ENCODE results near the gene NT5C.
A peak's percentile ranks its signal among the peaks of the same experiment; 100 is the strongest.
"Not testable (repeated sequence)": the region's sequence is repeated elsewhere in the genome, so short reads cannot be mapped to it uniquely, and the experiment has no call there.

NT5C gene

DNA sequence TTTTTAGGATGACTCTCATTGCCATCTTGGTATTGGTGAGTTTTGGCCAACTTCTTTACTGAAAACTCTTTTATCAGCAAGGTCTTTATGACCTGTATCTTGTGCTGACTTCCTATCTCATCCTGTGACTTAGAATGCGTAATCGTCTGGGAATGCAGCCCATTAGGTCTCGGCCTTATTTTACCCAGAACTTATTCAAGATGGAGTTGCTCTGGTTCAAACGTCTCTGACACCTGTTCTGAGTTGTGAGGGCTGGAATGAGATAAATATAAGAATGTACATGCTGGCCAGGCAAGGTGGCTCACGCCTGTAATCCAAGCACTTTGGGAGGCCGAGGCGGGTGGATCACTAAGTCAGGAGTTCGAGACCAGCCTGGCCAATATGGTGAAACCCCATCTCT is 26.9 kb upstream of the NT5C start:
- not testable (repeated sequence) for H4K8ac ChIP-seq (ENCODE audit: low read depth, low read length); H3K27me3 ChIP-seq (ENCODE audit: insufficient read depth, low read length, poor library complexity); H4K5ac ChIP-seq (ENCODE audit: low read length); H2BK120ac ChIP-seq (ENCODE audit: low read depth, low read length); H3K79me1 ChIP-seq (ENCODE audit: low read length); H2BK15ac ChIP-seq (replicated peaks; ENCODE audit: low read depth); H3K9ac ChIP-seq (ENCODE audit: low read length); H2AK5ac ChIP-seq (ENCODE audit: low read length); H3K4me2 ChIP-seq (ENCODE audit: low read length); H3K23ac ChIP-seq (ENCODE audit: low read length); H3K56ac ChIP-seq (ENCODE audit: low read length); H3K27ac ChIP-seq (ENCODE audit: low read depth, low read length); H3K4ac ChIP-seq (ENCODE audit: low read depth, low read length); H3K18ac ChIP-seq (ENCODE audit: low read length); H3K36me3 ChIP-seq (ENCODE audit: control insufficient read depth, insufficient read depth, low read length); H3K4me3 ChIP-seq (ENCODE audit: low read length); H3K79me2 ChIP-seq (ENCODE audit: control insufficient read depth, insufficient read depth, low read length); H2BK5ac ChIP-seq (ENCODE audit: low read length); H3K4me1 ChIP-seq (ENCODE audit: control insufficient read depth, low read depth, low read length)
- WGBS (ENCODE audit: extremely low coverage, insufficient coverage, low lambda C conversion rate): no CpG with 5 or more reads among the region's 8 CpGs
- DNase-seq: peak; percentile 56

DNA sequence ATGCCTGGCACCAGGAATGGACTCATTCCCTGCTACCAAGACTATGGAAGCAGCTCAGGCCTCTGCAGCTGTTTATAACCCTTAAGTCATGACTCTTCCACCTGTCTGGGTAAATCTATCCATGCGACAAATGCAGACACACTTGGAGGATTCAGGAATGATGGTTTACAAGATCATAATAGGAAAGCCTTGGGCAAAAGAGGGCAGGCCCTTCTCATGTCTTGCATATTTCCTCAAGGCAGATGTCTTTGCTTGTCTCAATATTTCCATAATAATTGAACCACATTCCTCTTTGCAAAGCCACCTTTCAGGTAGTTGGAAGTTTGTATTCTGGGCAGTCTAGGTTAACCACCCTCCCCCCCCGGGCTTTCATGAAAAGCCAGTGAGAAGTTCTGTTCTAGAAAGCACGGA is 23.7 kb upstream of the NT5C start:
- Histone ChIP-seq H4K8ac (ENCODE audit: low read depth, low read length) (peak overlapping the region; percentile 65), H3K27ac (ENCODE audit: low read depth, low read length) (peak overlapping the region; percentile 46), H2BK5ac (ENCODE audit: low read length) (no peak overlapping the region), H2AK5ac (ENCODE audit: low read length) (no peak overlapping the region), H3K36me3 (ENCODE audit: control insufficient read depth, insufficient read depth, low read length) (no peaks in the 10 kb centered on the region), H3K79me2 (ENCODE audit: control insufficient read depth, insufficient read depth, low read length) (peaks cover 39% of the 10 kb centered on the region), H3K27me3 (ENCODE audit: insufficient read depth, low read length, poor library complexity) (no peaks in the 10 kb centered on the region), H2BK15ac (replicated peaks; ENCODE audit: low read depth) (no peak overlapping the region), H3K23ac (ENCODE audit: low read length) (no peak overlapping the region), H3K4ac (ENCODE audit: low read depth, low read length) (no peak overlapping the region), H4K5ac (ENCODE audit: low read length) (no peak overlapping the region), H2BK120ac (ENCODE audit: low read depth, low read length) (peak overlapping the region; percentile 62), H3K4me2 (ENCODE audit: low read length) (no peak overlapping the region), H3K4me3 (ENCODE audit: low read length) (no peak overlapping the region), H3K56ac (ENCODE audit: low read length) (peak overlapping the region; percentile 1), H3K4me1 (ENCODE audit: control insufficient read depth, low read depth, low read length) (peaks cover 2% of the 10 kb centered on the region), H3K79me1 (ENCODE audit: low read length) (no peaks in the 10 kb centered on the region), H3K9ac (ENCODE audit: low read length) (peak overlapping the region; percentile 39), H3K18ac (ENCODE audit: low read length) (no peak overlapping the region)
- DNase-seq: peak; percentile 28
- no CpG with 5 or more reads among the region's 3 CpGs for WGBS (ENCODE audit: extremely low coverage, insufficient coverage, low lambda C conversion rate)

- Histone ChIP-seq H3K4ac (ENCODE audit: low read depth, low read length) (peak within 1 kb of the TSS; percentile 88), H3K18ac (ENCODE audit: low read length) (peak within 1 kb of the TSS; percentile 11), H2BK5ac (ENCODE audit: low read length) (no peak within 1 kb of the TSS), H3K56ac (ENCODE audit: low read length) (peak within 1 kb of the TSS; percentile 100), H3K23ac (ENCODE audit: low read length) (peak within 1 kb of the TSS; percentile 83), H2AK5ac (ENCODE audit: low read length) (peak within 1 kb of the TSS; percentile 93), H3K79me1 (ENCODE audit: low read length) (no peaks in the 10 kb centered on the region), H3K4me3 (ENCODE audit: low read length) (peak within 1 kb of the TSS; percentile 97), H2BK120ac (ENCODE audit: low read depth, low read length) (peak within 1 kb of the TSS; percentile 62), H3K4me2 (ENCODE audit: low read length) (peak within 1 kb of the TSS; percentile 40), H4K8ac (ENCODE audit: low read depth, low read length) (peak within 1 kb of the TSS; percentile 65), H3K27ac (ENCODE audit: low read depth, low read length) (peak within 1 kb of the TSS; percentile 46), H3K4me1 (ENCODE audit: control insufficient read depth, low read depth, low read length) (peaks cover 2% of the 10 kb centered on the region), H3K36me3 (ENCODE audit: control insufficient read depth, insufficient read depth, low read length) (no peaks in the 10 kb centered on the region), H4K5ac (ENCODE audit: low read length) (no peak within 1 kb of the TSS), H2BK15ac (replicated peaks; ENCODE audit: low read depth) (no peak within 1 kb of the TSS), H3K27me3 (ENCODE audit: insufficient read depth, low read length, poor library complexity) (no peaks in the 10 kb centered on the region), H3K79me2 (ENCODE audit: control insufficient read depth, insufficient read depth, low read length) (peaks cover 46% of the 10 kb centered on the region), H3K9ac (ENCODE audit: low read length) (peak within 1 kb of the TSS; percentile 92)
- no CpG with 5 or more reads among the region's 67 CpGs for WGBS (ENCODE audit: extremely low coverage, insufficient coverage, low lambda C conversion rate)
- DNase-seq: peak; percentile 100
Measured at GRCh38 chr17:75154195-75155106, 22.9 kb upstream of the NT5C start, which contains the start of gene JPT1. Gene JPT1 (minus strand): TSS chr17:75154512. CDS start chr17:75154397, 115 bp downstream.

DNA sequence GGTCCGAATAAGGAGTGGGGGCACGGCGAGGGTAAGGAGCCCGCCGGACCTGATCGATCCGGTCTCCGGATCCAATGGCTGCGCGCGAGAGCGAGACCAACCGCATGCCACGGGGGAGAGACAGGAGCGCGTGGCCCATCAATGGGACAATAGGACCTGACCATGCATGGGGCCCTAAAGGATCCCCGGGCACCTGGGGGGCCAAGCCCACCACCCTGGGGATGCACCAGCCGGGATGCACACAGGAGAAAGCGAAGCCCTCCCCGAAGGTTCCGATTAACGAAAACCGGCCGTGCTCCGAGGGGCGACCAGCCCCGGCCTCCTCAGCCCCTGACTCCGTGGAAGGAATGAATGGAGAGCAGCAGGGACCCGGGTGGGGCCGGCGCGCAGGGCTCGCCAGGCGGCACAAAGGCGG is 22.2 kb upstream of the NT5C start:
- Histone ChIP-seq H4K5ac (ENCODE audit: low read length) (no peak overlapping the region), H3K4me2 (ENCODE audit: low read length) (peak overlapping the region; percentile 39), H3K27me3 (ENCODE audit: insufficient read depth, low read length, poor library complexity) (no peaks in the 10 kb centered on the region), H3K27ac (ENCODE audit: low read depth, low read length) (peak overlapping the region; percentile 39), H3K36me3 (ENCODE audit: control insufficient read depth, insufficient read depth, low read length) (no peaks in the 10 kb centered on the region), H3K18ac (ENCODE audit: low read length) (peak overlapping the region; percentile 11), H3K4me1 (ENCODE audit: control insufficient read depth, low read depth, low read length) (peaks cover 2% of the 10 kb centered on the region), H3K56ac (ENCODE audit: low read length) (peak overlapping the region; percentile 100), H3K4me3 (ENCODE audit: low read length) (peak overlapping the region; percentile 97), H3K9ac (ENCODE audit: low read length) (peak overlapping the region; percentile 92), H3K79me2 (ENCODE audit: control insufficient read depth, insufficient read depth, low read length) (peaks cover 51% of the 10 kb centered on the region), H2BK5ac (ENCODE audit: low read length) (no peak overlapping the region), H2AK5ac (ENCODE audit: low read length) (peak overlapping the region; percentile 37), H3K79me1 (ENCODE audit: low read length) (no peaks in the 10 kb centered on the region), H3K4ac (ENCODE audit: low read depth, low read length) (peak overlapping the region; percentile 88), H2BK15ac (replicated peaks; ENCODE audit: low read depth) (no peak overlapping the region), H3K23ac (ENCODE audit: low read length) (peak overlapping the region; percentile 83), H4K8ac (ENCODE audit: low read depth, low read length) (no peak overlapping the region), H2BK120ac (ENCODE audit: low read depth, low read length) (no peak overlapping the region)
- no CpG with 5 or more reads among the region's 35 CpGs for WGBS (ENCODE audit: extremely low coverage, insufficient coverage, low lambda C conversion rate)
- DNase-seq: no peak

DNA sequence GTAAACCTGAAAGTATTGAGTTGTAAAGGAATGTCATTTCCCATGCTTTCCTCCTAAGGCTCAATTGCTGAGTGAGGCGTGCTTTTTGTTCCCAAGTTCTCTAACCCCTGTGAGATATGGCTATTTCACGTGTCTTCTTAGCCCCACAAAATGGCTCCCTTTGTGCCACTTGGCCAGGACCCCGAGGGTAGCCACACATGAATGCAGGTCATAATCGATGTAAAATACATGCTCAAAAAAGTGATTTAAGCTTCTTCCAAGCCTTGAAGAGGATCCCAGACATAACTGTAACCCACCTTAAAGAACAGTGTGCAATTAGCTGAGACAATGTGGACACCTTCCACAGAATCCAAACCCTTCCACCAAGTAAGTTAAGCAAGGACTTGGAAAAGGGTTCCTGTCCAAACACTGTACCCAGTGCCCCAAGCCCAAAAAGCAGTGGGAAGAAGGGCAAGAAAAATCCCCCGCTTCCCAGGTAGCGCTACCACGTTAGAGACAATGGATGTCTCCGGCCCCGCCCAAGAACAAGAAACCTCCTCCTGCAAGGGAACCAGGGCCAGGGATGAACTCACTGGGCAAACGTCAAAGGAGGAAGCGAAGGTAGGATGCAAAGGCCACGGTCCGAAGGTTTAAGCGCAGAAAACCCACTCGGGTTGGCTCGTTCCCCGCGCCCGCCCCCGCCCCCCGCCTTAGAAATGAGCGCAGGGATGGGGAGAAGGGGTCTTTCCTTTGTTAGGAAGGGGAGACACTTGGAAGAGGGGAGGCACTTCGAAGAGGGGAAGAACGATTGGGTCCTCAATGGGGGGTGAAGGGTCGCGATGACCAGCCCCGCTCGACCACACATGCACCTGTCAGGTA is 21.6 kb upstream of the NT5C start:
- Histone ChIP-seq H2BK120ac (ENCODE audit: low read depth, low read length) (no peak overlapping the region), H3K56ac (ENCODE audit: low read length) (peak overlapping the region; percentile 100), H3K4me2 (ENCODE audit: low read length) (peak overlapping the region; percentile 93), H2AK5ac (ENCODE audit: low read length) (peak overlapping the region; percentile 95), H3K79me1 (ENCODE audit: low read length) (no peaks in the 10 kb centered on the region), H3K23ac (ENCODE audit: low read length) (peak overlapping the region; percentile 90), H3K27ac (ENCODE audit: low read depth, low read length) (no peak overlapping the region), H3K18ac (ENCODE audit: low read length) (peak overlapping the region; percentile 53), H3K79me2 (ENCODE audit: control insufficient read depth, insufficient read depth, low read length) (peaks cover 57% of the 10 kb centered on the region), H2BK5ac (ENCODE audit: low read length) (peak overlapping the region; percentile 85), H3K4me1 (ENCODE audit: control insufficient read depth, low read depth, low read length) (peaks cover 2% of the 10 kb centered on the region), H4K8ac (ENCODE audit: low read depth, low read length) (no peak overlapping the region), H2BK15ac (replicated peaks; ENCODE audit: low read depth) (no peak overlapping the region), H4K5ac (ENCODE audit: low read length) (peak overlapping the region; percentile 98), H3K4me3 (ENCODE audit: low read length) (peak overlapping the region; percentile 97), H3K4ac (ENCODE audit: low read depth, low read length) (peak overlapping the region; percentile 97), H3K36me3 (ENCODE audit: control insufficient read depth, insufficient read depth, low read length) (peaks cover 3% of the 10 kb centered on the region), H3K9ac (ENCODE audit: low read length) (peak overlapping the region; percentile 92), H3K27me3 (ENCODE audit: insufficient read depth, low read length, poor library complexity) (no peaks in the 10 kb centered on the region)
- peak; percentile 76 for DNase-seq
- no CpG with 5 or more reads among the region's 28 CpGs for WGBS (ENCODE audit: extremely low coverage, insufficient coverage, low lambda C conversion rate)
